Gastrocnemius medialis (tissue), 4 donors: ENCODE data around the gene ELF2. TPM values are rescaled to one million over a fixed set of nuclear protein-coding genes. Genes with fewer than 3 reads are reported as not detected.

ENCODE experiments used
- ATAC-seq, 2 donors: fragments of 150-250 bp; one replicate each; pipeline ENCODE4 v1.9.1; 2016
- DNase-seq, 2 donors: peaks; one replicate each; pipeline ENCODE4 v3.0.0-alpha.2; 2019
- H3K27ac ChIP-seq, 4 donors: fragments of 200-600 bp; sonication (generic); 1 replicate in 1 of 4; 2 replicates in 3 of 4; pipeline ENCODE4 v1.5.1; 2016 to 2018; ENCODE audit warnings: mild to moderate bottlenecking in 2 of 4, moderate library complexity in 1 of 4
- H3K27me3 ChIP-seq, 3 donors: fragments of 200-600 bp; sonication (generic) in 2 of 3; 1 replicate in 1 of 3; 2 replicates in 2 of 3; pipeline versions ENCODE4 v1.5.1 to v1.6.0; 2016 to 2019; ENCODE audit warnings: mild to moderate bottlenecking in 1 of 3, moderate library complexity in 1 of 3
- H3K36me3 ChIP-seq, 2 donors: fragments of 200-600 bp; sonication (generic) in 1 of 2; one replicate each; pipeline ENCODE4 v1.5.1; 2017 to 2018
- H3K4me1 ChIP-seq, 2 donors: fragments of 200-600 bp; sonication (generic) in 1 of 2; one replicate each; pipeline ENCODE4 v1.5.1; 2016 to 2017; ENCODE audit warnings: mild to moderate bottlenecking in 2 of 2
- H3K4me3 ChIP-seq, 4 donors: fragments of 200-600 bp; sonication (generic) in 3 of 4; 1 replicate in 1 of 4; 2 replicates in 3 of 4; pipeline ENCODE4 v1.5.1; 2016 to 2019; ENCODE audit warnings: mild to moderate bottlenecking in 2 of 4
- H3K9me3 ChIP-seq, 3 donors: fragments of 200-600 bp; sonication (generic) in 2 of 3; 1 replicate in 1 of 3; 2 replicates in 2 of 3; pipeline ENCODE4 v1.5.1; 2016 to 2019
- CTCF ChIP-seq, 5 experiments: fragments of 450-650 bp in 3 of 5; fragments of 200-600 bp in 2 of 5; sonication (generic) in 2 of 5; IDR thresholded peaks in 4 of 5; conservative IDR thresholded peaks in 1 of 5; 1 replicate in 4 of 5; 2 replicates in 1 of 5; pipeline ENCODE4 v1.5.1; 2016 to 2019; ENCODE audit warnings: antibody characterized with exemption in 5 of 5, mild to moderate bottlenecking in 3 of 5, moderate library complexity in 3 of 5
- POLR2A ChIP-seq, 2 donors: fragments of 450-650 bp; IDR thresholded peaks; one replicate each; pipeline ENCODE4 v1.6.1; 2017; ENCODE audit warnings: antibody characterized with exemption in 2 of 2, mild to moderate bottlenecking in 2 of 2, moderate library complexity in 2 of 2
- in situ Hi-C, 4 donors: fragments of 200-750 bp; cut with MboI; loops; one replicate each; pipeline versions ENCODE4 v1.15.0 to v1.8.0; 2017; ENCODE audit warnings: low sequenced_read_pairs in 4 of 4
- intact Hi-C: fragments of 100-400 bp; cut with DNase I; formaldehyde crosslinking; loops from one replicate; pipeline ENCODE4 v1.15.1; 2023; ENCODE audit warnings: low total_unique reads
- total RNA-seq, 4 donors: library from RNA; depleted of rRNA; stranded (reverse); fragments of >200 nt; gene quantifications; one replicate each; pipeline versions ENCODE4 v1.1.0 to v1.2.3, GENCODE V29; 2016

ELF2 gene
- total RNA-seq, 4 donors from 2014 or later = 22.1 to 41.4 (median 29.7) TPM

GRCh38 chr4:139184129-139184528 is 7.1 kb upstream of the ELF2 start:
- DNase-seq (no peak), ATAC-seq (no peak)
- Histone ChIP-seq H3K27ac (no peak overlapping the region), H3K4me1 (peaks cover 0 to 2% of the 10 kb centered on the region in 2 donors), H3K27me3 (no peaks in the 10 kb centered on the region), H3K9me3 (no peaks in the 10 kb centered on the region), H3K36me3 (no peaks in the 10 kb centered on the region), H3K4me3 (no peak overlapping the region)
- intact Hi-C loops (loop anchor here (5.0 kb wide), 1 partner anchor 43 kb away; no protein-coding TSS in a partner anchor), in situ Hi-C loops (loop anchor here in 3 of 4 donors (5.0 to 10.0 kb wide), 2 partner anchors 111 to 113 kb away; no protein-coding TSS in a partner anchor)
- TF ChIP-seq CTCF (IDR thresholded peaks at IDR 0.05 in 4 of 5, conservative IDR thresholded peaks at IDR 0.05 in 1 of 5) = no peak
- TF ChIP-seq POLR2A (IDR thresholded peaks at IDR 0.05) = no peak

- Histone ChIP-seq H3K27me3 (no peaks in the 10 kb centered on the region), H3K36me3 (no peaks in the 10 kb centered on the region), H3K4me3 (peak overlapping the region; percentile 81 to 96 (median 88)), H3K27ac (peak overlapping the region; percentile 98 to 100 (median 100)), H3K4me1 (peaks cover 13 to 28% of the 10 kb centered on the region in 2 donors), H3K9me3 (no peaks in the 10 kb centered on the region)
- intact Hi-C loops = loop anchor here (1.0 to 5.0 kb wide), 8 partner anchors 79 to 974 kb away; partner anchors contain the start of genes MAML3, NAA15, NOCT and RAB33B
- ATAC-seq = peak; percentile 70 to 71
- in situ Hi-C loops = no loop called here
- TF ChIP-seq POLR2A (IDR thresholded peaks at IDR 0.05) (peak; percentile 89 to 93), CTCF (IDR thresholded peaks at IDR 0.05 in 4 of 5, conservative IDR thresholded peaks at IDR 0.05 in 1 of 5) (no peak)
- DNase-seq = peak; percentile 93 to 95
These were observed 1.0 kb upstream of the ELF2 start for GRCh38 chr4:139177869-139178619.

GRCh38 chr4:139176302-139177048 is 543 bp downstream of the ELF2 start:
- peak; percentile 80 for DNase-seq
- H3K27ac ChIP-seq = peak overlapping the region; percentile 98 to 100 (median 100)
- TF ChIP-seq CTCF (IDR thresholded peaks at IDR 0.05 in 4 of 5, conservative IDR thresholded peaks at IDR 0.05 in 1 of 5) (peak in 2 of 5 experiments; percentile 5 to 17), POLR2A (IDR thresholded peaks at IDR 0.05) (peak; percentile 50 to 70)
- intact Hi-C loops = loop anchor here (1.0 to 5.0 kb wide), 8 partner anchors 78 to 976 kb away; partner anchors contain the start of genes MAML3, NAA15, NOCT and RAB33B
- H3K27me3 ChIP-seq = no peaks in the 10 kb centered on the region
- peak; percentile 52 to 55 for ATAC-seq
- peak overlapping the region; percentile 81 to 96 (median 88) for H3K4me3 ChIP-seq
- H3K4me1 ChIP-seq = peaks cover 24 to 44% of the 10 kb centered on the region in 2 donors
- H3K36me3 ChIP-seq = no peaks in the 10 kb centered on the region
- in situ Hi-C loops = no loop called here
- H3K9me3 ChIP-seq = no peaks in the 10 kb centered on the region

- intact Hi-C loops = loop anchor here (2.0 to 5.0 kb wide), 5 partner anchors 77 to 977 kb away; partner anchors contain the start of genes MAML3, NAA15, RAB33B and SETD7
- no peaks in the 10 kb centered on the region for H3K36me3 ChIP-seq
- TF ChIP-seq POLR2A (IDR thresholded peaks at IDR 0.05) (no peak), CTCF (IDR thresholded peaks at IDR 0.05 in 4 of 5, conservative IDR thresholded peaks at IDR 0.05 in 1 of 5) (no peak)
- H3K4me3 ChIP-seq = peak overlapping the region; percentile 81 to 96 (median 88)
- peak overlapping the region; percentile 98 to 100 (median 100) for H3K27ac ChIP-seq
- DNase-seq = no peak
- peak; percentile 2 to 13 for ATAC-seq
- in situ Hi-C loops = no loop called here
- no peaks in the 10 kb centered on the region for H3K9me3 ChIP-seq
- H3K4me1 ChIP-seq = peaks cover 28 to 51% of the 10 kb centered on the region in 2 donors
- H3K27me3 ChIP-seq = no peaks in the 10 kb centered on the region
These were observed 1.2 kb downstream of the ELF2 start for GRCh38 chr4:139175646-139176301.
